ENCODE results near the gene SEPTIN11.

DNA sequence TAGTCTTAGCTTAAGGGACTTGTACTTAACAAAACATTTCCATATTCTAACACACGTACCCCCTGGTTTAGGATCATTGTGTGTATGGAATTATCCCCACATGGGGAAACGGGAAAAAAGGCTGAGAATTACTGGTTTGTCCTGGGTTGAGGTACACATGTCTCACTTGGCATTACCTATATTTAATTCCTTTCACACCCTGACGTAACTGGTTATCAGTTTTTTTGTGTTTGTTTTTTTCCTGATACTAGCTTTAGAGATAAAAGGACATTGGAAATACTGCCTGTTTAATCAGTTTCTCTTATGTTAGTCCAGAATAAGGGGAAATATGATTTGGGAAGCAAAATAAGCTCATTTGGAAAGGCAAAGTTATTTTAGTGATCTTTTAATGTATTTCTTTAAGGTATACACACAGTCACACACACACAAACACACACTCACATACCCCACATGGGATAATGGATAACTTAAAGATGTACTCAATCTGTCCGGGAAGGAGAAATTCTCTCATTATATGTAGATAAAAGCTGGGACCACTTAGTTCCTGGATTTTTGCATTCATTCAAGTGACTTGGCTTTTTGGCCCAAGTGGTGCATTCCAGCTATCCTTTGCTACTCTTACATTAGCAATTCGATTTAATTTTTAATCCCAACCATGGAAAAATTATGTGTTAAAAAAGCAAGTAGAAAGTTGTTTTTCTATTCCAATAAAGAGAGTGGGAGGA lies 13.0 kb downstream of the SEPTIN11 start:
- TF ChIP-seq, protein P1, sequence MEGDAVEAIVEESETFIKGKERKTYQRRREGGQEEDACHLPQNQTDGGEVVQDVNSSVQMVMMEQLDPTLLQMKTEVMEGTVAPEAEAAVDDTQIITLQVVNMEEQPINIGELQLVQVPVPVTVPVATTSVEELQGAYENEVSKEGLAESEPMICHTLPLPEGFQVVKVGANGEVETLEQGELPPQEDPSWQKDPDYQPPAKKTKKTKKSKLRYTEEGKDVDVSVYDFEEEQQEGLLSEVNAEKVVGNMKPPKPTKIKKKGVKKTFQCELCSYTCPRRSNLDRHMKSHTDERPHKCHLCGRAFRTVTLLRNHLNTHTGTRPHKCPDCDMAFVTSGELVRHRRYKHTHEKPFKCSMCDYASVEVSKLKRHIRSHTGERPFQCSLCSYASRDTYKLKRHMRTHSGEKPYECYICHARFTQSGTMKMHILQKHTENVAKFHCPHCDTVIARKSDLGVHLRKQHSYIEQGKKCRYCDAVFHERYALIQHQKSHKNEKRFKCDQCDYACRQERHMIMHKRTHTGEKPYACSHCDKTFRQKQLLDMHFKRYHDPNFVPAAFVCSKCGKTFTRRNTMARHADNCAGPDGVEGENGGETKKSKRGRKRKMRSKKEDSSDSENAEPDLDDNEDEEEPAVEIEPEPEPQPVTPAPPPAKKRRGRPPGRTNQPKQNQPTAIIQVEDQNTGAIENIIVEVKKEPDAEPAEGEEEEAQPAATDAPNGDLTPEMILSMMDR (IDR thresholded peaks at IDR 0.05; ENCODE audit: insufficient read depth, low read depth, low read length): no peak
- no peak for TF ChIP-seq EZH2 (IDR thresholded peaks at IDR 0.05; ENCODE audit: insufficient read depth, low read length)
